ENCODE results near the gene CYP2B6.
"Not testable (repeated sequence)": the region's sequence is repeated elsewhere in the genome, so short reads cannot be mapped to it uniquely, and the experiment has no call there.

Gene CYP2B6

DNA sequence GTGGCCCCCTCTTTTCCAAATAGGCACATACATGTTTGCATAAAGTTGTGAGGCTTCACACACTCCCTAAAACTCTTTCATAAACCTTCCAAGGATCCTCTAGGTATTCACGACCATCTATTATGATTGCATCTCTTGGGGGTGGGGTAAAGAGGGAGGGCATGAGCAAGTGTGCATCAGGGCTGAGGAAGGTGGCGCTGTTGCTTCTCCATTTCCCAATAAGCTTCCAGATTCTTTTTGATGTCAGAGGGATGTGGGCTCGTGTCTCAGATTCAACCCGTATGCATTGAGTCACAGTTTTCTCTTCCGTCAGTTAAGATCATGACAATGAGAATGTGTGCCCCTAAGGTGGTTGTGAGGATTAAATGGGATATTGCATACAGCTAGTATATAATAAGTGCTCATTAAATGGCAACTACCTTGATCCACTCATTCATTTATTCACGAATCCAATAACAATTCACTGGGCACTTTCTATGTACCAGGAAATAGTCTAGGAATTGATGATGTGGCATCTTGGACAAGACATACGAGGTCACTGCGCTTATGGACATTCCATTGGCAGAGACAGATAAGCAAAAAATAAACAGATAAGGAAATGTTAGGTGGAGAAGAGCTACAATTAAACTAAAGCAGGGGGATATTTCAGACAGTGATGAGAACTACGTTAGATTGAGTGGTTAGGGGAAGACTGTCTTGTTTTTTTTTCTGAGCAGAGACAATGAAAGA lies 10.3 kb downstream of the CYP2B6 start:
- Histone ChIP-seq H3K9ac (ENCODE audit: low read depth, low read length) (no peak overlapping the region), H3K4me1 (ENCODE audit: insufficient read depth, low read length) (peaks cover 6% of the 10 kb centered on the region), H3K9me3 (ENCODE audit: control insufficient read depth, insufficient read depth, low read length) (no peaks in the 10 kb centered on the region), H3K36me3 (ENCODE audit: insufficient read depth, low read length) (no peaks in the 10 kb centered on the region)

- not testable (repeated sequence) for H3K9me3 ChIP-seq (ENCODE audit: control insufficient read depth, insufficient read depth, low read length); H3K4me1 ChIP-seq (ENCODE audit: insufficient read depth, low read length); H3K36me3 ChIP-seq (ENCODE audit: insufficient read depth, low read length); H3K9ac ChIP-seq (ENCODE audit: low read depth, low read length)
Observed at GRCh38 chr19:41003656-41004055, 12.6 kb downstream of the CYP2B6 start.

DNA sequence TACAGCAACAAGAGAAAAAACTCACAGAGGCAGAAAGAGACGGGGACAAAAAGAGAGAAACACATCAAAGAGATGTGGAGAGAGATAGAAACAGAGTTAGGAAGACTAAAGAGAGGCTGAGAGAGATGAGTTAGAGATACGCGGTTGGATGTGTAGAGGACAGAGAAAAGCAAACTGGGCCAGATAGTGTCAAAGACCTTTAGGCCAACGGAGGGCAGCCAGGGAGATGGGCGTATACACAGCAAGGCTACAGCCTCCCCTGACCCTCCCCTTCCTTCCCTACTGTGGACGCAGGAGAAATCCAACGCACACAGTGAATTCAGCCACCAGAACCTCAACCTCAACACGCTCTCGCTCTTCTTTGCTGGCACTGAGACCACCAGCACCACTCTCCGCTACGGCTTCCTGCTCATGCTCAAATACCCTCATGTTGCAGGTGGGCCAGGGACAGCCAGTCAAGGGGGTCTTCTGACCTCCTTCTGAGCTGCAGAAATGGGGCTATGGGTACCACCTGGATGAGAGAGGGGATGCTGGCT lies 18.7 kb downstream of the CYP2B6 start:
- Histone ChIP-seq H3K9ac (ENCODE audit: low read depth, low read length) (no peak overlapping the region), H3K4me1 (ENCODE audit: insufficient read depth, low read length) (no peaks in the 10 kb centered on the region), H3K36me3 (ENCODE audit: insufficient read depth, low read length) (no peaks in the 10 kb centered on the region), H3K9me3 (ENCODE audit: control insufficient read depth, insufficient read depth, low read length) (no peaks in the 10 kb centered on the region)

GRCh38 chr19:41013359-41013758 lies 22.3 kb downstream of the CYP2B6 start:
- no peaks in the 10 kb centered on the region for H3K36me3 ChIP-seq (ENCODE audit: insufficient read depth, low read length)
- no peak overlapping the region for H3K9ac ChIP-seq (ENCODE audit: low read depth, low read length)
- no peaks in the 10 kb centered on the region for H3K4me1 ChIP-seq (ENCODE audit: insufficient read depth, low read length)
- H3K9me3 ChIP-seq (ENCODE audit: control insufficient read depth, insufficient read depth, low read length) = no peaks in the 10 kb centered on the region

GRCh38 chr19:41014643-41015042 lies 23.6 kb downstream of the CYP2B6 start:
- no peaks in the 10 kb centered on the region for H3K36me3 ChIP-seq (ENCODE audit: insufficient read depth, low read length)
- H3K9ac ChIP-seq (ENCODE audit: low read depth, low read length) = no peak overlapping the region
- no peaks in the 10 kb centered on the region for H3K4me1 ChIP-seq (ENCODE audit: insufficient read depth, low read length)
- no peaks in the 10 kb centered on the region for H3K9me3 ChIP-seq (ENCODE audit: control insufficient read depth, insufficient read depth, low read length)

DNA sequence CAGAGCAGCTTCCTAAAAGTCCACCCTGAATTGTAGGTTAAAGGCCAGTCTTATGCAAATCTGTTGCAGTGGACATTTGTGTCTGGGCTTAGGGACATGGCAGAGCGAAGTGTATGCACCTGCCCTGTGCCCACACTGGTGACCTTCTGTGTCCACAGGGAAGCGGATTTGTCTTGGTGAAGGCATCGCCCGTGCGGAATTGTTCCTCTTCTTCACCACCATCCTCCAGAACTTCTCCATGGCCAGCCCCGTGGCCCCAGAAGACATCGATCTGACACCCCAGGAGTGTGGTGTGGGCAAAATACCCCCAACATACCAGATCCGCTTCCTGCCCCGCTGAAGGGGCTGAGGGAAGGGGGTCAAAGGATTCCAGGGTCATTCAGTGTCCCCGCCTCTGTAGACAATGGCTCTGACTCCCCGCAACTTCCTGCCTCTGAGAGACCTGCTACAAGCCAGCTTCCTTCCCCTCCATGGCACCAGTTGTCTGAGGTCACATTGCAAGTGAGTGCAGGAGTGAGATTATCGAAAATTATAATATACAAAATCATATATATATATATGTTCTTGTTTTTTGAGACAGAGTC lies 25.5 kb downstream of the CYP2B6 start:
- H3K36me3 ChIP-seq (ENCODE audit: insufficient read depth, low read length) = no peaks in the 10 kb centered on the region
- no peak overlapping the region for H3K9ac ChIP-seq (ENCODE audit: low read depth, low read length)
- no peaks in the 10 kb centered on the region for H3K4me1 ChIP-seq (ENCODE audit: insufficient read depth, low read length)
- H3K9me3 ChIP-seq (ENCODE audit: control insufficient read depth, insufficient read depth, low read length) = no peaks in the 10 kb centered on the region

DNA sequence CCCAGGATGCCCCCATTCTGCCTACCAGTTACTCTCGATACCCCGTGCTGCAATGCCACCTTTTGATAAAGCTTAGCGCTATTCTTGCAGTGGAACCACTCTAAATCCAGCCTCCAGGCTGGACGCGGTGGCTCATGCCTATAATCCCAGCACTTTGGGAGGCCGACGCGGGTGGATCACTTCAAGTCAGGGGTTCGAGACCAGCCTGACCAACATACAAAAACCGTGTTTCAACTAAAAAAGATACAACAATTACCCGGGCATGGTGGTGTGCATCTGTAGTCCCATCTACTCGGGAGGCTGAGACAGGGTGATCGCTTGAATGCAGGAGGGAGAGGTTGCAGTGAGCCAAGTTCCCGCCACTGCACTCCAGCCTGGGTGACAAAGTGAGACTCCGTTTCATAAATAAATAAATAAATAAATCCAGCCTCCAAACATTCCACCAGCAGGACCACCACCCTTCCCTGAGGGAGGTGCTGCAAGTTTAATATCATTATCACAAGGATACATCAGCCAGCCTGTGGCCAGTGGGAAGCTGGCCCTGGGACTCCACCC lies 27.7 kb downstream of the CYP2B6 start:
- no peaks in the 10 kb centered on the region for H3K9me3 ChIP-seq (ENCODE audit: control insufficient read depth, insufficient read depth, low read length)
- H3K9ac ChIP-seq (ENCODE audit: low read depth, low read length) = no peak overlapping the region
- H3K36me3 ChIP-seq (ENCODE audit: insufficient read depth, low read length) = no peaks in the 10 kb centered on the region
- H3K4me1 ChIP-seq (ENCODE audit: insufficient read depth, low read length) = no peaks in the 10 kb centered on the region

DNA sequence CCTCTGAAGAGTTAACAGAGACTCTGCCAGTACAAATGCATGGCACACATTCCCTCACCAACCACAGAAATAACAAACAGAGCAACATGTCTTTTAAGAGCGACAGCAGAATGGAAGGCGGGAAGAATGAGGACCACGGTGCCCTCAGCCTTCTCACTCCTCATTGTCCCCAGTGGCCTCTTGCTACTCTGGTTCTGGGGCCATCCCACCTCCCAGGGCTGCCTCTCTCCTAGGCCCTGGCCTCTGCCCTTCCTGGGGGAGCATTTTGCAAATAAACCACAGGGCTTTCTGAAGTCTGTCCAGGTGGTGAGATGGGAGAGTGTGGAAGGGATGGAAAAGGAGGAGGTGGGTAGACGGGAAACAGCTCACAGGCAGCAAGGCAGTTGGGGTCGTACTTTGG lies 28.3 kb downstream of the CYP2B6 start:
- Histone ChIP-seq H3K4me1 (ENCODE audit: insufficient read depth, low read length) (no peaks in the 10 kb centered on the region), H3K9me3 (ENCODE audit: control insufficient read depth, insufficient read depth, low read length) (no peaks in the 10 kb centered on the region), H3K9ac (ENCODE audit: low read depth, low read length) (no peak overlapping the region), H3K36me3 (ENCODE audit: insufficient read depth, low read length) (no peaks in the 10 kb centered on the region)

DNA sequence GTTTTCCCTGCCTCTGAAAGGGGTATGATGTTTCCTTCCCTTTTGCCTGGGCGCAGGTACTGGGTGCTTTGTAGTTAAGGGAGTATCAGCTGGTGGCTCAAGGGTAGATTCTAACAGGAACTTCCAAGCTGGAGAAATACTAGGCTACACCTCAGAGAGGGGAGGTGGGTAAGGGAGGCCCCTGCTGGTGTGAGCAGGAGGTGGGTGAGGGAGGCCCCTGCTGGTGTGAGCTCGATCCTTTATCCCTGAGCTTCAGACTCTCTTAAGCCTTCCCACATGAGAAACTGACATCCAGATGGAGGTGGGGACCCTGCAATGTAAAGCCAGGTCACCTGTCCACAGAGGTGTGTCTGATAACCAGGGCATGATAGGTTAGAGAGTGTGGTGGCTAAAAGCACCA lies 32.1 kb downstream of the CYP2B6 start:
- Histone ChIP-seq H3K9me3 (ENCODE audit: control insufficient read depth, insufficient read depth, low read length) (no peaks in the 10 kb centered on the region), H3K36me3 (ENCODE audit: insufficient read depth, low read length) (no peaks in the 10 kb centered on the region), H3K4me1 (ENCODE audit: insufficient read depth, low read length) (no peaks in the 10 kb centered on the region), H3K9ac (ENCODE audit: low read depth, low read length) (no peak overlapping the region)

GRCh38 chr19:41025411-41025810 lies 34.3 kb downstream of the CYP2B6 start:
- Histone ChIP-seq H3K9ac (ENCODE audit: low read depth, low read length) (no peak overlapping the region; the same call in 1 of the 2 replicates), H3K9me3 (ENCODE audit: control insufficient read depth, insufficient read depth, low read length) (no peaks in the 10 kb centered on the region), H3K36me3 (ENCODE audit: insufficient read depth, low read length) (no peaks in the 10 kb centered on the region), H3K4me1 (ENCODE audit: insufficient read depth, low read length) (no peaks in the 10 kb centered on the region)

- Histone ChIP-seq H3K9me3 (ENCODE audit: control insufficient read depth, insufficient read depth, low read length) (no peaks in the 10 kb centered on the region), H3K4me1 (ENCODE audit: insufficient read depth, low read length) (no peaks in the 10 kb centered on the region), H3K9ac (ENCODE audit: low read depth, low read length) (peak overlapping the region; percentile 20; the same call in 1 of the 2 replicates), H3K36me3 (ENCODE audit: insufficient read depth, low read length) (no peaks in the 10 kb centered on the region)
Observed at GRCh38 chr19:41025871-41026270, 34.8 kb downstream of the CYP2B6 start.

GRCh38 chr19:41027273-41027967 lies 36.3 kb downstream of the CYP2B6 start:
- H3K9ac ChIP-seq (ENCODE audit: low read depth, low read length) = no peak overlapping the region

DNA sequence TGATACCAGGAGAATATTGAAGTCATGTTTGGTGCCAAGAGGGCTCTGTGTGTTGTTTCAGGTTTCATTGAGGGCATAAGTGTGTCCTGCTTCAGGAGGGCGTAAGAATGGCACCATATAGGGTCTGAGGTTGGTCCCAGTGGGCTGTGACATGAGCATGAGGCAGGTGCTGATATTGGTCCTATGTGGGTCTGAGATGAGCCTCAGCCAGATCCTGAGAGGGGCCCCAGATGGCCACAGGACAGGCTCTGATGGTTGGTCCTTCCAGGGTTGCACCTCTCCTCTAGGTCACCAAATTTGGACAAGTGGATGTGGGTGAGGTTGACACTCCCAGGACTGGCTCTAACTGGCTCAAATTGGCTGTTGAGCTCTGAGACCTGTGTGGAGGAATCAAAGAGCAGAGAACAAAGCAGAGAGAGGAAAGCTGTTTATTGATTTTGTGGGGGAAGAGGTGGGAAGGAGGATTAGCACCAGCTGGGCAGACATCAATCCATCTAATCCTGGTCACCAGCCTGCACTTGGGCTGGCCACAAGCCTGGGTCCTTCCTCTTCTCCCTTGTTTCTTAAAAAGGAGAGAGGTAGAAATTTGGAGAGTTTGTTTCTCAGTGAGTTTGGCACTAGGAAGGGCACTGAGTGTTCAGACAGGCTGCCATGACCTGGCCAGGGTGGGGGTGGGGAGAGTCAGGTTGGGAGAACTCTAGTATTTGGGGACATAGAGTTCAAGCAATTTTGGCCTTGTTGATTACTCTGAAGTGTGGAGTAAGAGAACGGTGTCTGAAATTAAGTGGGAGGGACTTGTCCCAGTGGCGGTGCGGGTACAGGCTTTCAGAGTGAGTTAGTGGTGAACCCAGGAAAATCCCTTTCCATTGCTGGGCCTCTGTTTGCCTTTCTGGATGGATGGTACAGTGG lies 38.7 kb downstream of the CYP2B6 start:
- Histone ChIP-seq H3K9ac (ENCODE audit: low read depth, low read length) (no peak overlapping the region), H3K9me3 (ENCODE audit: control insufficient read depth, insufficient read depth, low read length) (no peaks in the 10 kb centered on the region), H3K4me1 (ENCODE audit: insufficient read depth, low read length) (no peaks in the 10 kb centered on the region), H3K36me3 (ENCODE audit: insufficient read depth, low read length) (no peaks in the 10 kb centered on the region)

More at GRCh38 chr19:41027273-41027967, 36.3 kb downstream of the CYP2B6 start:
- Histone ChIP-seq H3K4me1 (ENCODE audit: insufficient read depth, low read length) (no peaks in the 10 kb centered on the region), H3K36me3 (ENCODE audit: insufficient read depth, low read length) (no peaks in the 10 kb centered on the region), H3K9me3 (ENCODE audit: control insufficient read depth, insufficient read depth, low read length) (no peaks in the 10 kb centered on the region)

- Histone ChIP-seq H3K9me3 (ENCODE audit: control insufficient read depth, insufficient read depth, low read length) (no peaks in the 10 kb centered on the region), H3K9ac (ENCODE audit: low read depth, low read length) (no peak overlapping the region), H3K36me3 (ENCODE audit: insufficient read depth, low read length) (no peaks in the 10 kb centered on the region), H3K4me1 (ENCODE audit: insufficient read depth, low read length) (no peaks in the 10 kb centered on the region)
Observed at GRCh38 chr19:41030651-41031050, 39.6 kb downstream of the CYP2B6 start.
